Nephron (organoid): Measurements from ENCODE around the gene MRM2.
A peak's percentile ranks its signal among the peaks of the same experiment; 100 is the strongest.

ENCODE experiments used
- H3K27ac Mint-ChIP-seq, 3 experiments: 2 replicates each; pipeline ENCODE4 v1.8.0; 2020; ENCODE audit warnings: mixed read lengths in 3 of 3, mild to moderate bottlenecking in 2 of 3, moderate library complexity in 1 of 3
- H3K27me3 Mint-ChIP-seq: 2 replicates; pipeline ENCODE4 v1.8.0; 2021; ENCODE audit warnings: low read depth, mild to moderate bottlenecking, moderate library complexity, mixed read lengths
- H3K36me3 Mint-ChIP-seq: 2 replicates; pipeline ENCODE4 v1.8.0; 2020; ENCODE audit warnings: low read depth, mixed read lengths
- H3K4me1 Mint-ChIP-seq: 2 replicates; pipeline ENCODE4 v1.8.0; 2020; ENCODE audit warnings: mixed read lengths
- H3K4me3 Mint-ChIP-seq, 3 experiments: 2 replicates each; pipeline ENCODE4 v1.8.0; 2020; ENCODE audit warnings: mild to moderate bottlenecking in 3 of 3, mixed read lengths in 3 of 3, moderate library complexity in 2 of 3
- H3K9me3 Mint-ChIP-seq: 2 replicates; pipeline ENCODE4 v1.8.0; 2020; ENCODE audit warnings: mixed read lengths
- CTCF ChIP-seq, 3 experiments: fragments of 200-600 bp; sonication (generic); IDR thresholded peaks; one replicate each; pipeline ENCODE4 v1.5.0; 2021; ENCODE audit warnings: antibody characterized with exemption in 3 of 3; ENCODE audit not compliant: unreplicated experiment in 3 of 3

MRM2 gene

GRCh38 chr7:2253021-2253420, 11.0 kb upstream of the MRM2 start:
- no peaks in the 10 kb centered on the region for H3K9me3 Mint-ChIP-seq
- H3K4me1 Mint-ChIP-seq: peaks cover 8% of the 10 kb centered on the region
- H3K36me3 Mint-ChIP-seq: peaks cover 11% of the 10 kb centered on the region
- H3K27me3 Mint-ChIP-seq: no peaks in the 10 kb centered on the region
- TF ChIP-seq CTCF (IDR thresholded peaks at IDR 0.05; ENCODE audit: unreplicated experiment in 3 of 3): no peak
- H3K4me3 Mint-ChIP-seq: no peak overlapping the region
- H3K27ac Mint-ChIP-seq: no peak overlapping the region

- peaks cover 8% of the 10 kb centered on the region for H3K4me1 Mint-ChIP-seq
- no peaks in the 10 kb centered on the region for H3K27me3 Mint-ChIP-seq
- no peak overlapping the region for H3K4me3 Mint-ChIP-seq
- no peak overlapping the region for H3K27ac Mint-ChIP-seq
- no peaks in the 10 kb centered on the region for H3K9me3 Mint-ChIP-seq
- TF ChIP-seq CTCF (IDR thresholded peaks at IDR 0.05; ENCODE audit: unreplicated experiment in 3 of 3): no peak
- H3K36me3 Mint-ChIP-seq: peaks cover 8% of the 10 kb centered on the region
These were observed 10.1 kb upstream of the MRM2 start for GRCh38 chr7:2251841-2252771.

- H3K4me3 Mint-ChIP-seq: no peak overlapping the region
- peaks cover 8% of the 10 kb centered on the region for H3K36me3 Mint-ChIP-seq
These were observed 9.4 kb upstream of the MRM2 start for GRCh38 chr7:2251381-2251780.

GRCh38 chr7:2249744-2250323, 7.8 kb upstream of the MRM2 start:
- no peak overlapping the region for H3K4me3 Mint-ChIP-seq
- peaks cover 15% of the 10 kb centered on the region for H3K4me1 Mint-ChIP-seq
- H3K27me3 Mint-ChIP-seq: no peaks in the 10 kb centered on the region
- no peak overlapping the region for H3K27ac Mint-ChIP-seq
- TF ChIP-seq CTCF (IDR thresholded peaks at IDR 0.05; ENCODE audit: unreplicated experiment in 3 of 3): no peak
- H3K9me3 Mint-ChIP-seq: no peaks in the 10 kb centered on the region
- H3K36me3 Mint-ChIP-seq: peaks cover 3% of the 10 kb centered on the region

More at GRCh38 chr7:2251381-2251780, 9.4 kb upstream of the MRM2 start:
- Mint-ChIP-seq H3K27ac (no peak overlapping the region), H3K9me3 (no peaks in the 10 kb centered on the region), H3K4me1 (peaks cover 9% of the 10 kb centered on the region), H3K27me3 (no peaks in the 10 kb centered on the region)
- TF ChIP-seq CTCF (IDR thresholded peaks at IDR 0.05; ENCODE audit: unreplicated experiment in 3 of 3): no peak

- Mint-ChIP-seq H3K27me3 (no peaks in the 10 kb centered on the region), H3K4me3 (no peak overlapping the region), H3K4me1 (peaks cover 15% of the 10 kb centered on the region), H3K27ac (peak overlapping the region in 2 of 3 experiments; percentile 69 to 89), H3K9me3 (no peaks in the 10 kb centered on the region), H3K36me3 (peaks cover 3% of the 10 kb centered on the region)
- no peak for TF ChIP-seq CTCF (IDR thresholded peaks at IDR 0.05; ENCODE audit: unreplicated experiment in 3 of 3)
These were observed 7.1 kb upstream of the MRM2 start for GRCh38 chr7:2248984-2249694.
